Muscle of back (tissue), 13 donors: ENCODE measurements around the gene HUWE1. TPM values are rescaled to one million over a fixed set of nuclear protein-coding genes. Genes with fewer than 3 reads are reported as not detected.
"Not testable (repeated sequence)": the region's sequence is repeated elsewhere in the genome, so short reads cannot be mapped to it uniquely, and the experiment has no call there.

Experiments
- DNase-seq, 3 donors: peaks; one replicate each; pipeline versions ENCODE4 v3.0.0 to v3.0.0-alpha.2; 2013
- long read RNA-seq, 9 donors: transcript quantifications; one replicate each; lab custom pipeline, GENCODE V29; 2026
- polyA plus RNA-seq, 10 donors: library from polyadenylated mRNA; unstranded; fragments of 120-200 nt; gene quantifications; one replicate each; pipeline ENCODE4 v1.2.1, GENCODE V29; 2013; ENCODE audit not compliant: insufficient read length in 10 of 10

HUWE1 gene, protein sequence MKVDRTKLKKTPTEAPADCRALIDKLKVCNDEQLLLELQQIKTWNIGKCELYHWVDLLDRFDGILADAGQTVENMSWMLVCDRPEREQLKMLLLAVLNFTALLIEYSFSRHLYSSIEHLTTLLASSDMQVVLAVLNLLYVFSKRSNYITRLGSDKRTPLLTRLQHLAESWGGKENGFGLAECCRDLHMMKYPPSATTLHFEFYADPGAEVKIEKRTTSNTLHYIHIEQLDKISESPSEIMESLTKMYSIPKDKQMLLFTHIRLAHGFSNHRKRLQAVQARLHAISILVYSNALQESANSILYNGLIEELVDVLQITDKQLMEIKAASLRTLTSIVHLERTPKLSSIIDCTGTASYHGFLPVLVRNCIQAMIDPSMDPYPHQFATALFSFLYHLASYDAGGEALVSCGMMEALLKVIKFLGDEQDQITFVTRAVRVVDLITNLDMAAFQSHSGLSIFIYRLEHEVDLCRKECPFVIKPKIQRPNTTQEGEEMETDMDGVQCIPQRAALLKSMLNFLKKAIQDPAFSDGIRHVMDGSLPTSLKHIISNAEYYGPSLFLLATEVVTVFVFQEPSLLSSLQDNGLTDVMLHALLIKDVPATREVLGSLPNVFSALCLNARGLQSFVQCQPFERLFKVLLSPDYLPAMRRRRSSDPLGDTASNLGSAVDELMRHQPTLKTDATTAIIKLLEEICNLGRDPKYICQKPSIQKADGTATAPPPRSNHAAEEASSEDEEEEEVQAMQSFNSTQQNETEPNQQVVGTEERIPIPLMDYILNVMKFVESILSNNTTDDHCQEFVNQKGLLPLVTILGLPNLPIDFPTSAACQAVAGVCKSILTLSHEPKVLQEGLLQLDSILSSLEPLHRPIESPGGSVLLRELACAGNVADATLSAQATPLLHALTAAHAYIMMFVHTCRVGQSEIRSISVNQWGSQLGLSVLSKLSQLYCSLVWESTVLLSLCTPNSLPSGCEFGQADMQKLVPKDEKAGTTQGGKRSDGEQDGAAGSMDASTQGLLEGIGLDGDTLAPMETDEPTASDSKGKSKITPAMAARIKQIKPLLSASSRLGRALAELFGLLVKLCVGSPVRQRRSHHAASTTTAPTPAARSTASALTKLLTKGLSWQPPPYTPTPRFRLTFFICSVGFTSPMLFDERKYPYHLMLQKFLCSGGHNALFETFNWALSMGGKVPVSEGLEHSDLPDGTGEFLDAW (N-terminal part only)
- polyA plus RNA-seq = 10 to 100 TPM; 70.7 to 93.8 (median 83.4) TPM
- long read RNA-seq, donor 1, partial matches to known transcripts = 0 of 2 reads
- long read RNA-seq, donor 1, other reads (novel, unspliced or antisense) = 0 of 2 reads
- long read RNA-seq, donor 2, partial matches to known transcripts = 9 of 9 reads
- long read RNA-seq, donor 2, other reads (novel, unspliced or antisense) = 0 of 9 reads
- long read RNA-seq, donor 3 = 0 reads
- long read RNA-seq, donor 4, partial matches to known transcripts = 8 of 8 reads
- long read RNA-seq, donor 4, other reads (novel, unspliced or antisense) = 0 of 8 reads
- long read RNA-seq, donor 5, partial matches to known transcripts = 10 of 10 reads
- long read RNA-seq, donor 5, other reads (novel, unspliced or antisense) = 0 of 10 reads
- long read RNA-seq, donor 6 = 0 reads
- long read RNA-seq, donor 7, partial matches to known transcripts = 5 of 6 reads
- long read RNA-seq, donor 7, other reads (novel, unspliced or antisense) = 0 of 6 reads
- long read RNA-seq, donor 8, partial matches to known transcripts = 16 of 16 reads
- long read RNA-seq, donor 8, other reads (novel, unspliced or antisense) = 0 of 16 reads
- long read RNA-seq, donor 9 = 0 reads

DNA sequence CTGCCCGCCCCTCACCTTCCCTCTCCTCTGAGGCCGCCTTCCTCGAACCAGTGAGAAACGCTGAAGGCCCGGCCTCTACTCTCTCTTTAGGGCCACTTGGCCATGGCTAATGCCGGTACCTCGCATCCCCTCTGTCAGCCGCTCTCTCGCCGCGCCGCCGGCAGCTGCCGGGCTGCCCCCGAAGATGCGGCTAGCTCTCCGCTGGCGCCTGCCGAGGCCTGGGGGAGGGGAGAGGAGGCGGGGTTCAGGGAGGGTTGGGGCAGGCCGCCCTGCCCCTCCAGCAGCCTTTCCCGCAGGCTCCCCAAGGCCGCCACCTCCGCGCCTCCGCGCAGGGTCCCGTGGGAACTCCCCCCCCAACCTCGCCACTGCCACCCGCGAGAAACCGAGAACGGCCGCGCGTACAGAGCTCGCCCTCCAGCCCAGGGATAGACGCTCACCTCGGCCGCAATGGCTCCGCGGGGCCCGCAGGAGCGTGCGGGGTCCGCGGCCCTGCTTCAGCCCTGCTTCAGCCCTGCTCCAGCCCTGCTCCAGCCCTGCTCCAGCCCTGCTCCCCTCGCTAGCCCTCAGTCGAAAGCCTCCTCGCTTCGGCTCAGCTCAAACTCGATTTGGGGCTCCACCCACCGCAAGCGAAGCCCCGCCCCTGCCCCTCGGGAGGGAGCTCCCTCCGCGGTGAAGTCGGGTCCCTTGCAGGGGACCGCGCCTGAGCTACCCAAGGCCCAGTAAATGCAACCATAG lies at the start of gene HUWE1:
HUWE1 (minus strand) TSS at position 569 of the 735 bp plus-strand sequence. CDS start 32,612 bp downstream, outside the sequence.
- peak; percentile 55 to 88 (median 65) for DNase-seq

DNA sequence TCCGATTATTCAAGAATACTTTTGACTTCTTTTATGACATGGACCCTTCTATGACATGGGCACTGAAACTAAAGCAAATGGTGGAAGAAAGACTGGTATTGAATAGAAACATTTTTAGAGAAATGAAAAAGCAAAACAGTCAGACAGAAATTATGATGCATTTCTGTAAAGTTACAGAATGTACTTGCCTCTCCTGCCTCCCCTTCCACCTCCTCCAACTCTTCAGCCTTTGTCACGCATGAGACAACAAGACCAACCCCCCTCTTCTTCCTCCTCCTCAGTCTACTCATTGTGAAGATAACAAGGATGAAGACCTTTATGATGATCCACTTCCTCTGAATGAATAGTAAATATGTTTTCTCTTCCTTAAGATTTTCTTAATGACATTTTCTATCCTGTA lies 46.3 kb upstream of the HUWE1 start:
- DNase-seq = no peak

DNA sequence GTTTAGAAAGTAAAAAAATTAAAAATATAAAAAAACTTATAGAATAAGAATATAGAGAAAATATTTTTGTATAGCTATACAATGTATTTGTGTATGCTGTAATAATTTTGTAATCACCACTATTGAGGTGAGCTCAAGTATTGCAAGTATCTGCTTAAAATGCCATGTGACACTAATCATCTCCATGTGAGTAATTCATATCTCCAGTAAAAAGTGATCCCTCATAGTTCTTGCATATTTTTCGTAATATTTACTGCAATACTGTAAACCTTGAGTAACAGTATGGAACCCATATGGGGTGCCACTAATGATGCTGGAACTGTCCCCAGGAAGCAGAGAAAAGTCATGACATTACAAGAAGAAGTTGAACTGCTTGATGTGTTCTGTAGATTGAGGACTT lies 43.2 kb upstream of the HUWE1 start:
- DNase-seq = no peak

DNA sequence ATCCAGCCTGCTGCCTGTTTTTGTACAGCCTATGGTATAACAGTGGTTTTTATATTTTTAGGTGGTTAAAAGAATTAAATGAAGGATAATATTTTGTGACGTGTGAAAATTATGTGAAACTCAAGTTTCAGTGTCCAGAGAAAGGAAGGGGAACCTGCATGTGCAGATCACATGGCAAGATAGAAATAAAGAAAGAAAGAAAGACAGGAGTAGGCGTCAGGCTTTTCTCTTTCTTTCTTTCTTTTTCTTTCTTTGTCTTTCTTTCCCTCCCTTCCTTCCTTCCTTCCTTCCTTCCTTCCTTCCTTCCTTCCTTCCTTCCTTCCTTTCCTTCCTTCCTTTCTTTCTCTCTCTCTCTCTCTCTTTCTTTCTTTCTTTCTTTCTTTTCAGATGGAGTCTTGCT lies 42.0 kb upstream of the HUWE1 start:
- no peak for DNase-seq

DNA sequence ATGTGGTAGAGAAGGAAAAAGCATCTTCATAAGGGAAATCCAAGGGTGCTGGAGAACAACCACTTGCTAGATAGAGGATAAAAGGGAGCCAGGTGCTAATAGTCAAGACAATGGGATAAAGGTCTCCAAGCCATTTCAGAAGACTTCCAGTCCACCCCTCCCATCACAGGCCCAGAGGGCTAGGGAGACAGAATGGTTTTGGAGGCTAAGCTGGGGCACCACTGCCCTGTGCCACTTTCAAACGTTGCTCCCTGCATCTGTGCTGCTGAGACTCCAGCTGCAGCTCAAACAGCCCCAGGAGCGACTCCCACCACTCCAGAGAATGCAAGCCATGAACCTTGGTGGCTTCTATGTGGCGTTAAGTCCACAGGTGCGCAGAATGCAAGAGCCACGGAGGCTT lies 38.4 kb upstream of the HUWE1 start:
- DNase-seq = no peak

DNA sequence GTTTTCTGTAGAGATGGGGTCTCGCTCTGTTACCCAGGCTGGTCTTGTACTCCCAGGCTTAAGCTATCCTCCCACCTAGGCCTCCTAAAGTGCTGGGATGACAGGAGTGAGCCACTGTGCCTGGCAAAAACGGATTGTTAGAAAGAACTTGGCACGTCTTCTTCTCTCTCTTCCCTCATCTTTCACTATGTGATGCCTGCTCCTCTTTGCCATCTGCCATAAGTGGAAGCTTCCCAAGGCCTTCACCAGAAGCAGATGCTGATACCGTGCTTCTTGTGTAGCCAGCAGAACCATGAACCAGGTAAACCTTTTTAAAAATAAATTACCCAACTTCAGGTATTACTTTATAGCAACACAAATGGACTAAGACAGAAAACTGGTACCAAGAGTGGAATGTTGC lies 36.9 kb upstream of the HUWE1 start:
- no peak for DNase-seq

DNA sequence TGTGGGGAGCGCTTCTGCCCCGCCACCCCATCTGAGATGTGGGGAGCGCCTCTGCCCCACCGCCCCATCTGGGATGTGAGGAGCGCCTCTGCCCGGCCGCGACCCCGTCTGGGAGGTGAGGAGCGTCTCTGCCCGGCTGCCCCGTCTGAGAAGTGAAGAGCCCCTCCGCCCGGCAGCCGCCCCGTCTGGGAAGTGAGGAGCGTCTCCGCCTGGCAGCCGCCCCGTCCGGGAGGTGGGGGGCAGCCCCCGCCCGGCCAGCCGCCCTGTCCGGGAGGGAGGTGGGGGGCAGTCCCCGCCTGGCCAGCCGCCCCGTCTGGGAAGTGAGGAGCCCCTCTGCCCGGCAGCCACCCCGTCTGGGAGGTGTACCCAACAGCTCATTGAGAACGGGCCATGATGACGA lies 35.1 kb upstream of the HUWE1 start:
- not testable (repeated sequence) for DNase-seq

DNA sequence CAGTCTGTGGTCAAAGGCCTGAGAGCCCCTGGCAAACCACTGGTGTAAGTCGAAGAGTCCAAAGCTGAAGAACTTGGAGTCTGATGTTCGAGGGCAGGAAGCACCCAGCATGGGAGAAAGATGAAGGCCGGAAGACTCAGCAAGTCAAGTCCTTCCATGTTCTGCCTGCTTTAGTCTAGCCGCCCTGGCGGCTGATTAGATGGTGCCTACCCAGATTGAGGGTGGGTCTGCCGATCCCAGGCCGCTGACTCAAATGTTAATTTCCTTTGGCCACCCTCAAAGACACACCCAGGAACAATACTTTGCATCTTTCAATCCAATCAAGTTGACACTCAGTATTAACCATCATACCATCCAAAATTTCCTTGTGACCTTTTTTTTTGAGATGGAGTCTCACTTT lies 33.1 kb upstream of the HUWE1 start:
- DNase-seq = not testable (repeated sequence)

DNA sequence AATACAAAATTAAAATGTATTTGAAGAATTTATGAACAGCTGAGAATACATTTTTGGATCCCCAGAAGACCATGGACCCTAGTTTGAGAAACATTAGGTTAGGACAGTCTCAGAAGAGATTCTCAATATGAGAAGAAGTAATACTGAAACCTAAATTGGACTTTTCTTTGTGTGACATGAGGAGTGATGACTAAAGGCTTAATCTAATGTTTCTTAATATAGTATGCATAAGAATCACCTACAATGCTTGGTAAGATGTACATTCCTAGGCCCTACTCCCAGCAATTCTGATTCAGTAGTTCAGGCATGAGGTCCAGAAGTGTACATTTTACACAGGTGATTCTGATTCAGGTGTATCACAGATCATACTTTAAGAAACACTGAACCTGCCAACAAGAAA lies 31.6 kb upstream of the HUWE1 start:
- no peak for DNase-seq

DNA sequence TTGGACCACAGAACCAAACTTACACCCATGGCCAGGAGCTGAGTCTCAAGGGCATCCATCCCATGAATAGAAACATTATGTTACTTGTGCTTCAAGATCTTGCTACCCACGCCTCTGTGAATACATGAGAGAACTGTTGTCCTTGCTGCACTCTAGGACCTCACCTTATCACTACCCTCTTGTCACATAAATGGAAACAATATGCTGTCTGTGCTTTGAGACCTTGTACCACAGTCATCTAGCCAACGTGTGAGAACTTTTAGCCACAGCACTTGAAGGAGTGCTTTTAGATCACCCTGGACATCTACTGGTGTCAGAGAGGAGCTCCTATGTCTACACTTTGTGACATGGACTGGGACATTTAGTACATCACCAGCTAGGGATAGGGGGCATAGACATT lies 30.7 kb upstream of the HUWE1 start:
- DNase-seq = no peak

DNA sequence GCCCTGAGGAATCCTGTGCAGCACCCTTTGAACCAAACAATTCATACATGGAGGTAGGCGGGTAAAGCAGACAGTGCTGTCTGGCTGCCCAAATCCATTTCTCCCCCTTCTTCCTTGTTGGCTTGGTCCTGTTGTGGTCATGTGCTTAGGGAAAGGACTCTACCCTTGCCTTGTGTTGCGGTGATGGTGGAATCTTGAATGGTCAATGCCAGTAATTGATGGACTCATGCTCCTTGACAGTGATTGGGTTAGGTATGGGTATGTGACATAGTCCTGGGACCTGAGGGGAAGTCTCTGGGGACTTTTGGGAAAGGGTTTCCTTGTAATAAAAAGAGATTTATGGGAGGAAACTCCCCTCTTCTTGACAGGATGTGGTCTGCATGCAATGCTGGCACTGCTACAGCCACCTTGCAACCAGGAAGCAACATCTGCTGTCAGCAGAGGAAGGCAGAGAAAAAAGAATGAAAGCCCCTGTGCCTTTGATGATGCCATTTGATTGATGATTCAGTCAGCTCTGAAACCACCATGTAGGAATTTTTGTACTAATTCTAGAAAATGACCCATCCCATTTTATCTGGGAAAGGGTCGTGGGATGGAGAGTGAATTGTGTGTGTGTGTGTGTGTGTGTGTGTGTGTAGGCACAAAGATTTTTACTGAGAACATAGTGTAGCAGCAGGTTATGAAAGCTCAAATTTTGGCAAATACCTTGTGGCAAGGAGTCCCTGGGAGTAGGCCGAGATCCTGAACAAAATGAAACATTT lies 30.0 kb upstream of the HUWE1 start:
- no peak for DNase-seq

DNA sequence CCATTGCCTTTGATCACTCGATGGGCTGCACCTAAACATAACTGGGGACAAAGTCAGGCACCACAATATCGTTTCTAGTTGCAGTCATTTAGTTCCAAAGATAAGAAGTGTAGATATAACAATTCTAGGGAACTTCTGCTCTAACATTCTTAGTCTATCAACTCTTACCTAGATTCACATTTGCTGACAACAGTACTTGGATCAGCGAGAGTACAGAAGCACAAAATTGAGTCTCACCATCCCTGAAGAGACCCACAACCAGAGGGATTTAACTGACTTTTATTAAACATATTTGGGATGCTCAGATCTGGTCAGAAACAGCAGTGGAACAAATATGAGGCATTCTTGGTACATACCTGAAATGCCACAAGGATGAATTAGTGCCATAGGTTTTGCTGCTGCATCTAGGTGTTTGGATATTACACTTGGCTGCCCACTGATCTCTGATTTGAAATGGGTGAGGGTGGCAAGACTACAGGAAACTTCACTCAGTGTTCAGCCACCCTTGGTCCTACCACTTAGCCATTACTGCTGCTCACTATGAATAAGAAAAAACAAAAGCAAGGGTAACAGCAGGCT lies 28.9 kb upstream of the HUWE1 start:
- no peak for DNase-seq

DNA sequence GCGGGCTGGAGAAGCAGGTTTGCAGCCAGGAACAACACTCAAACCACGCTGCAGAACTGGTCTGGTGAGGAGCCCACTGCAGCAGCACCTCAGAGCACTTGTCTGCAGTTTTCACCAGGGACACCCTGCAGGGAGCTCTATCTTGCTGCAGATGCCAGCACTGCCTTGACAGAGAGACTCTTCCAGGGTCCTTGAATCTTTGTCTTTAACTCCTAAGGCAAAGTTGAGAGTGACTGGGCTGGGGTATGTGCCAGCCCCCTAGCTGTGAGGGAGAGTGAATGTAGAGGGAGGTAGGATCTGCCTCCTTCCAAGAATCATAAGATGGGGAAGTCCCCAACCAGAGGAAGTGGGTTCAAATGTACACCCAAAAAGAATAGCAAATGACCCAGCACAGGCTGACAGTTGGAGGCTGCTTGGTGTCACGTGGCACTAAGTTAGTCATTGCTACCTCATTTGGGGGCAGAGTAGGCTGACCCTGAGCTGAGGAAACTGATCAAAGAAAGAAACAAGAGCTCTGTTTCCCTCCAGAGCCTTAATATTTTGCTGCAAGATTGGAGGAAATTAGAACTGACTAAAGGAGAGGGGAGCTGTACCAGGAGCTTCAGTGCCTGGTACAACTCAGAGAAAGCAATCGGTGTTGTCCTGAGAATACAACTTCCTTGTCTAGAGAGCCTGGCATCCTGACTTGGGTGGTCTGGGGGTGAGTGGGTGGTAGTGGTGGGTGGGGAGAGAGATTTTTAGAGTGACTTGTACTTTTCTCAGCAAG lies 28.2 kb upstream of the HUWE1 start:
- peak in 1 of 3 donors; percentile 4 for DNase-seq

DNA sequence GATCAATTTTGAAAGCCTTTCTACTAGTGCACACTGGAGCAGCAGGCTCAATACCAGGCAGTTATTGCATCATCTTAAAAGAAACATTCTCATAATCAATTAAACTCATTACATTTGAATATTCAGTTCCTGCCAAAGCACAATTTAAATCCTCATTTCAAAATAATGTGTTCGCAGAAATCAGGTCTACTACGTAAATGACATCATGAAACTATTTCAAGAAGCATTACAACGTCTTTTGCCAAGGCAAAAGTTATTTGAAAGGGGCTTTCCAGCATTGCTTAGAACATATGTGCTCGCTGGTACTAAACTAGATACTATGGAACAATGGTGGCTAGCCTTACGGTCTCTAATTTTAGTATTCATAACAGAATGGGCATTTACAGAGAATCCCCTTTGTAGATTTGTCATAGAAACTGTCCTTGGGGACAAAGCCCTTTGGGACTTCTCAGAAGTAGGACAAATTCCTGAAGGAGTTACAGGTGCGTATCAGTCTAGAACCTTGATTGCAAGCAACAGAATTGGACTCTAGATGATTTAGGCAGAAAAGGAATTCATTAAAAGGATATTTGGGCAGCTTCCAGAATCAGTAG lies 27.6 kb upstream of the HUWE1 start:
- DNase-seq = no peak

DNA sequence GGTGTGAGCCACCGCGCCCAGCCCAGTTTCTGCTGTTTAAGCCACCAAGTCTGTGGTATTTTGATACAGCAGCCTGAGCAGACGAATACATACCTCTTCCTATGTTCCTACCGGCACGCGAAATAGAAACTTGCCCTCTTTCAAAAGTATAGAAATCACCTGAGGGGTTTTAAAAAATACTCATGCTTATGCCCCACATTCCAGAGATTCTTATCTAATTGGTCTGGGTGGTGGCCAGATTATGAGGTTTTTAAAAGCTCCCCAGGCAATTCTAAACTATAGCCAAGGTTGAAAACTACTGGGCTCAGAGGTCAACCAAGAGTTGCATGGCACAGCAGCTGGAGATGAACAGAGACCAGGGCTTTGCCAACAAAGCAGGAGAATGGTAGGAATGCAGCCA lies 24.9 kb upstream of the HUWE1 start:
- DNase-seq = no peak

DNA sequence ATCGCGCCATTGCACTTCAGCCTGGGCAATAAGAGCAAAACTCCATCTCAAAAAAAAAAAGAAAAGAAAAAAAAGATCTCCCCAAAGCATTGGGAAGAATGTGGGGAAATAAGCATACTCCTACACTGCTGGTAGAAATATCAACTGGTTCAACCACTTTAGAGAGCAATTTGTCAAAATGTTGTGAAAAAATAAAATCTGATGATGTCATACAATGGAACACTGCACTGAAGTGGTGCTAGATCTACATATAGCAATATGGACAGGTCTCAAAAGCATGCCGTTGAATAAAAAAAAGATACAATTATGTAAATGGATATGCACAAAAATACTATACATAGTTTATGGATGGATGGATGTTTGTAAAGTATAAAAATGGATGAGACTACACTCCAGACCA lies 18.3 kb upstream of the HUWE1 start:
- no peak for DNase-seq

DNA sequence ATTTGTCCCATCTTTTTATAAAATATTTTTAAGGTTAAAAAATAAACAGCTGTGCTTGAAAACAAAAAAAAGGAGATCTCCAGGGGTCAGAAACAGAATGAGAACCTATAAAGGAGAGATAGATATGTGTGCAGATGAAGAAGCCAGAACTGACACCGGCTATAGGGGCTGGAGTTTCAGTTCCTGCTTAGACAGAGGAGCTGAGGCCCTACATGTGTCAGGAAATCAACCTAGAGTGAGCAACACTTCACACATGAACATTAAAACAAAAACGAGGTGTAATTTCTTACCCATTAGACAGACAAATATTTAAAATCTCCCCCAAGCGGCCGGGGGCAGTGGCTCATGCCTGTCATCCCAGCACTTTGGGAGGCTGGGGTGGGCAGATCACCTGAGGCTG lies 17.8 kb upstream of the HUWE1 start:
- no peak for DNase-seq
